Stimulated activated CD4-positive, alpha-beta T cell treated with anti-CD3 and anti-CD28 coated beads, Interleukin-4, amount 100 ng/mL, for 48 hours (primary cell): ENCODE measurements around the gene TMEM191B.
"Not testable (repeated sequence)": the region's sequence is repeated elsewhere in the genome, so short reads cannot be mapped to it uniquely, and the experiment has no call there.

ENCODE experiments used
- DNase-seq, 2 donors: peaks; one replicate each; pipeline ENCODE4 v3.0.0-alpha.2; 2020; ENCODE audit warnings: low read depth in 2 of 2

The TMEM191B gene

GRCh38 chr22:18527752-18528596 is at the start of gene TMEM191B:
Gene TMEM191B, plus strand, starts transcription at chr22:18527802. Its CDS starts 179 bp downstream, at chr22:18527981.
- not testable (repeated sequence) for DNase-seq

- DNase-seq, result not testable (repeated sequence)
Measured at GRCh38 chr22:18496227-18496626, 31.4 kb upstream of the TMEM191B start.

GRCh38 chr22:18511327-18511726 is 16.3 kb upstream of the TMEM191B start:
- DNase-seq, result not testable (repeated sequence)

- not testable (repeated sequence) for DNase-seq
Measured at GRCh38 chr22:18512378-18512777, 15.2 kb upstream of the TMEM191B start.

GRCh38 chr22:18513454-18513853 is 14.1 kb upstream of the TMEM191B start:
- not testable (repeated sequence) for DNase-seq

- not testable (repeated sequence) for DNase-seq
Measured at GRCh38 chr22:18518061-18518460, 9.5 kb upstream of the TMEM191B start, which contains the start of gene GGTLC3. Gene GGTLC3, minus strand, starts transcription at chr22:18518161. Its CDS starts 264 bp downstream, at chr22:18517897.

GRCh38 chr22:18522762-18523161 is 4.8 kb upstream of the TMEM191B start:
- DNase-seq, result not testable (repeated sequence)

GRCh38 chr22:18523328-18523727 is 4.3 kb upstream of the TMEM191B start:
- DNase-seq, result not testable (repeated sequence)

GRCh38 chr22:18528597-18529415 is 1.2 kb downstream of the TMEM191B start:
- DNase-seq, result peak; percentile 84 to 94

- DNase-seq, result not testable (repeated sequence)
Measured at GRCh38 chr22:18529416-18530145, 2.0 kb downstream of the TMEM191B start.

GRCh38 chr22:18533633-18534032 is 6.0 kb downstream of the TMEM191B start:
- DNase-seq, result not testable (repeated sequence)

- DNase-seq, result not testable (repeated sequence)
Measured at GRCh38 chr22:18534315-18534714, 6.7 kb downstream of the TMEM191B start.

- not testable (repeated sequence) for DNase-seq
Measured at GRCh38 chr22:18539994-18540393, 12.4 kb downstream of the TMEM191B start.

- not testable (repeated sequence) for DNase-seq
Measured at GRCh38 chr22:18543400-18543799, 15.8 kb downstream of the TMEM191B start.

- DNase-seq, result not testable (repeated sequence)
Measured at GRCh38 chr22:18544615-18545014, 17.0 kb downstream of the TMEM191B start.

GRCh38 chr22:18549458-18550179 is 22.0 kb downstream of the TMEM191B start:
- DNase-seq, result not testable (repeated sequence)

GRCh38 chr22:18551046-18551445 is 23.4 kb downstream of the TMEM191B start:
- DNase-seq, result not testable (repeated sequence)

- DNase-seq, result not testable (repeated sequence)
Measured at GRCh38 chr22:18552839-18553597, 25.4 kb downstream of the TMEM191B start.

- DNase-seq, result not testable (repeated sequence)
Measured at GRCh38 chr22:18554280-18555256, 27.0 kb downstream of the TMEM191B start.
